Measurements from ENCODE around the gene CEACAM4.

CEACAM4 gene

DNA sequence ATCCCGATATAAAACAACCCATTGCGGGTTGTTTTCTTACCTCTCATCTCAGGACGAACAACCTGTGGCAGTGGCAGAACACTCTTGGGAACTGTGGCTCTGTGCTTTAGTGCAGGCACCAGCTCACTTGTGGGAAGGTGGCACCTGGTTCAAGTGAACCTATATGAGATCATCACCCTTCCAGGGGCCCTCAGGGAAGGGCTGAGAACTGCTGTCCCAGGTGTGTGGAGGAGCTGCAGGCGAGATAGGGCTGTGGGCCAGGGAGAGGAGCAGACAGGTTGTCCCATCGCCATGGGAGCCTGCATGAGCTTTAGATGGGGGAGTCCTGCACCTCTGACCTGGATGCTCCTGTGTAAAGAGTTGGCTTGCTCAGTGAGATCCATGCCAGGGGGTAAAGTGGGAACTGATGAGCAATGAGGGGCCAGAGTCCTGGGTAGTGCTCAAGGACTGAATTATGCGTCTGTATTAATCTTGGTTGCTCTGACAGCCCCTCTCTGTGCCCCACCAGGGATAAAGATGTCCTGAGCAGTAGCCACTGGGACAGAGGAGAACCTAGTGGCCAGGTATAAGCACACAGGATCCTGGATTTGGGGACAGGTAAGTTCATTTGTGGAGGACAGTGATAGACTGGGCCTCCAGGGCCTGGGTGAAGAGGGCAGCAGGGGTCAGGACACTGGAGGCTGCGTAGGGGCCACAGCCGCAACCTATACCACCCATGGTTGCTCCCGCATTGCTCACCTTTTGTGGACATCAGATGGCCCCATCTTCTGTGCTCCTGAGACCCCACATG is 8.7 kb downstream of the CEACAM4 start:
- DNase-seq (ENCODE audit: low spot score), result no peak

DNA sequence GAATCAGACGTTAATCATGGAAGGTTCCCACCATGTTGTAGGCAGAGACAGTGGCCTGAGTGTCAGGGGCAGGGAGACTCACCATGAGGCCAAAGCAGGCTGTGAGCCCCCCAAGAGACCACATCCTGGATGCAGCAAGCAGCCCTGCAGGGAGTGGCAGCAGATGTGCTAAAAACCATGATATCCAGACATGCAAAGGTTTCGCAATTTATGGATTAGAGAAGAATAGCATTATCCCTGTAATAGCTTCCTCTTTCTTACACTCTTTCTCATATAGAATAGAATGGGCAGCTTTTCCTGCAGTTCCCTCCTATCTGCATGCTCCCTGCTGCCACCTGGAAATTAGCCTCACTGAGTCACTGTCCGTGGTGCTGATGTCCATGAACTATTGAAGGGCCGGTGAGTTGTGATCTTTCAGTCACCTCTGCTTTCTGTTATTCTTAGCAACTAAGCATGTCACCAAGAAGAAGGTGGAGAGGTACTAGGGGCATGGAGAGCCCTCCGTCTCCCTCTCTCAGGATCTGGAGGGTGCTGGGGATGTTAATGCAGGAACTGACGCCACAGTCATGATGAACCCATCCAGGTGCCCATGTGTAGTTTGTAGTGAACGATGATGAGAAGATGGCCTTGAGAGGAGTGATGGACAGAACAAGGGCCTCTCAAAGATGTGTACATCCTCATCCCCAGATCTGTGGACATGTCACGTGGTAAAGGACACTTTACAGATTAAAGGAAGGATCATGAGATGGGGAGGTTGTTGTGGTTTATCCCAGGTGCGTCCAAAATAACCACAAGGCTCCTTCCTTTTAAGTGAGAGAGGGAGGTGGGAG is 9.9 kb downstream of the CEACAM4 start:
- no peak for DNase-seq (ENCODE audit: low spot score)

DNA sequence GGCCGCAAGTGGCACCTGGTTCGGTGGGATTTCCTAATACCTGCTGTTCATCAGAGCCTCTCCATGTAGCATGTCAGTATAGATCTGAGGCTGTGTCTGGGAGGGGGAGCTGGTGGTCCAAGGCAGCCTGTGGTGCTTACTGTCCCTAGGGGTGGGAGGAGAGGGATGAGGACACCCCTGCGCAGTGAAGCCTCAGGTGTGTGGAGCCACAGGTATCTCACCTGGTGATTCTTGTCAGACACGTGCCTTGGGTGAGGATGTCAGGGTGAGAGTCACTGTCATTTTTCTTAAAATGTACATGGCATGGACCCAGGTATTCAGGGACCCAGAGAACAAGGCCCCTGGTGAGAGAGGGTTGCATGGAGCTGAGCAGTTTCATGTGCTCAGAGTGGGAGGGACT is 11.7 kb downstream of the CEACAM4 start:
- DNase-seq (ENCODE audit: low spot score), result no peak

DNA sequence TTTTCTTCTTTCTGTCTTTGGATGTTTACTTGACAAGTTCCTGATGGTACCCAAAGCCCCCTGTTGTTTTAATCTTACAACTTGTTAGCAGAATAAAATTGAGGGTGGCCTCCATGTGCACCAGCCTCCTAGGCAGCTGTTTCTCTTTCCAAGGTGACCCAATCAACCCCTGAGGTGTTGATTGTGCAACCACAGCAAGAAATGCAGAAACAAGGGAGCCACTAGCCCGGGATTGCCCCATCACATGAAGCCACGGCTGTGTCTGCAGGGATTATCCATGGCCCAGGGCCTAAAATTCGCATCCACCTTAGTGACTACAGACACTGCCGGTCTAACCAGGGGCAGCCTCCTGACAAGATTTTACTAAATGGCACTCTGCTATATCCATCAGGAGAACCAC is 14.4 kb downstream of the CEACAM4 start:
- no peak for DNase-seq (ENCODE audit: low spot score)

DNA sequence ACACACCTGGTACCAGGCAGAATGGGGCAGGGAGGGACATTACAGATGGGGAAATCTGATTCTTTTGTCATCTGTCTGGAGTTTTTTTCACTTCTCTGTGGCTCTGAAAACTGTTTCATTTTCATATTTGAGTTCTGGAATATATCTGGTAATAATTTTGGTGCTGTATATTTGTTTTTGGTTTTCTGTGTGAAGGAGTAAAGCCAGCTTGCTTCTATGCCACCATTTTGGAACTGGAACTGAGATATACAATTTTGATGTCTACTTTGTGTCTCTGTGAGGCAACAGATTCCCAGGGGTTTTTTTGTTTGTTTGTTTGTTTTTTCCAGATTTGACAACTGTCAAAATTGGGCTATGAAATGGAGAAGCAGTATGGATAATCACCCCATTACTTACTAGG is 16.1 kb downstream of the CEACAM4 start:
- no peak for DNase-seq (ENCODE audit: low spot score)

DNA sequence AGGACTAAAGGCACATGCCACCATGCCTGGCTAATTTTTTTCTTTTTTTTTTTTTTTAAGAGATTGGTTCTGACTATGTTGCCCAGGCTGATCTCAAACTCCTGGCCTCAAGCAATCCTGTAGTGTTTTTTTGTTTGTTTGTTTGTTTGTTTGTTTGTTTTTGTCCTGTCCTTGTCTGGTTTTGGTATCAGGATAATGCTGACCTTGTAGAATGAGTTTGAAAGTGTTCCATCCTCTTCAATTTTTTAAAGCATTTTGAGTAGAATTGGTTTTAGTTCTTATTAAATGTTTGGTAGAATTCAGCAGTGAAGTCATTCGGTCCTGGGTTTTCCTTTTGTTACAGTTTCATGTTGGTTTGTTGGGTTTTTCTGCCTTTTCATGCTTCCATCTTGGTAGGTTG is 19.2 kb downstream of the CEACAM4 start:
- no peak for DNase-seq (ENCODE audit: low spot score)

DNA sequence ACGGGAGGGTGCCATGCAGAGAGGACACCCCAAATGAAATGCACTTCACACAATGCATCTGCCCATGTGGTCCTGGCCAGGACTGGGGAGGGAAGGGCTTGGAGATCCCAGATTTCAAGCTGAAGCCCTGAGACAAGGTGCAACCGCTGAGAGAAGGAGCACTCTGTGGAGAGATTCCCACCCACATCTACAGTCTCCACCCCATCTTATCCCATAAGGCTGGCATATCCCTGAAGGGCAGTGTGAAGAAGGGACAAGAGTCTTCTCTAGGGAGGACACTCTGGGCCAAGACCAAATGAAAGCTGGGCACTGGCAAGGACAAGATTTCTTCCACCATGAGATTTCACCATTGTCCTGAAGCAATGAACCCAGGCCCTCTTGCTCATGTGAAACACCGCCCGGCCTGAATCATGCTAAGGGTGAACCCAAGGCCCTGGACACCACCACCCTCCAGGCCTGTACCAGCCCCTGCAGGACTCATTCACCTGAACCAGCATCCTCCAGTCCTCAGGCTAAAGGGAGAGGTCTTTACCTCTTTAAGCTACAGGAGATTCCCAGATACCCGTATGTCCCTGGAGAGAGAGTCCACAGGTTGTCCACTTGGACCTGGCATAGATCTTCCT is 20.5 kb downstream of the CEACAM4 start:
- DNase-seq (ENCODE audit: low spot score), result no peak

DNA sequence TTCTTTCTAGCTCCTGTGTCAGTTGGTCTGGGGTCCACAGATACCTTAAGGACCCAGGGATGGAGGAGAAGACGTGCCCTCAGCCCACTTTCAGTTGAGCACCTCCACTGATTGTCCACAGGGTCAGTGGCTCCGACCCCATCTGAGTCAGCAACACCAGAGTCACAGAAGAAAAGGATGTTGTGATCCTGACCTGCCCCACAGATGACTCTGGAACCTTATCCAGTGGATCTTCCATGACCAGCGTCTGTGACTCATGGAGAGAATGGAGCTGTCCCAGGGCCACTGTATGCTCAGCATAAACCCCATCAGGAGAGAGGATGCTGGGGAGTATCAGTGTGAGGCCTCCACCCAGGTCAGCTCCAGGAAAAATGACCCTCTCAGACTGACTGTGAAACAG is 22.0 kb downstream of the CEACAM4 start:
- DNase-seq (ENCODE audit: low spot score), result no peak

DNA sequence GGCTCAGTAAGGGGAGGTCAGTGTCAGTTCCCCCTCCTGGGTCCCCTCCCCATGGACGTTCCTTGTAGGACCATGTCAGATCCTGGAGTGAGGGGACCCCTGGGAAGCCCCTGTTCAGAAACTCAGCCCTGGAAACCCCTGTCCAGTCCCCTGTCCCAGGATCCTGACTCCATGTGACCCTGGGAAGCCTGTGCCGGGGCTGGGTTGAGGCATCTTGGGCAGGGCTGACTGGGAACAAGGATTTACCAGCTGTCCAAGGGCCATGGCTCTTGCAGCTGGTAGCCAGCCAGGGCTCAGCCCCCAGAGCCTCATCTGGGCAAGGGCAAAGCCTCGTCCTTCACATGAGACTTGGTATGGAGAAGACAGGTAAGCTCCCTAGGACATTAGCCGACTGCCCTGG is 25.1 kb downstream of the CEACAM4 start:
- DNase-seq (ENCODE audit: low spot score), result no peak

DNA sequence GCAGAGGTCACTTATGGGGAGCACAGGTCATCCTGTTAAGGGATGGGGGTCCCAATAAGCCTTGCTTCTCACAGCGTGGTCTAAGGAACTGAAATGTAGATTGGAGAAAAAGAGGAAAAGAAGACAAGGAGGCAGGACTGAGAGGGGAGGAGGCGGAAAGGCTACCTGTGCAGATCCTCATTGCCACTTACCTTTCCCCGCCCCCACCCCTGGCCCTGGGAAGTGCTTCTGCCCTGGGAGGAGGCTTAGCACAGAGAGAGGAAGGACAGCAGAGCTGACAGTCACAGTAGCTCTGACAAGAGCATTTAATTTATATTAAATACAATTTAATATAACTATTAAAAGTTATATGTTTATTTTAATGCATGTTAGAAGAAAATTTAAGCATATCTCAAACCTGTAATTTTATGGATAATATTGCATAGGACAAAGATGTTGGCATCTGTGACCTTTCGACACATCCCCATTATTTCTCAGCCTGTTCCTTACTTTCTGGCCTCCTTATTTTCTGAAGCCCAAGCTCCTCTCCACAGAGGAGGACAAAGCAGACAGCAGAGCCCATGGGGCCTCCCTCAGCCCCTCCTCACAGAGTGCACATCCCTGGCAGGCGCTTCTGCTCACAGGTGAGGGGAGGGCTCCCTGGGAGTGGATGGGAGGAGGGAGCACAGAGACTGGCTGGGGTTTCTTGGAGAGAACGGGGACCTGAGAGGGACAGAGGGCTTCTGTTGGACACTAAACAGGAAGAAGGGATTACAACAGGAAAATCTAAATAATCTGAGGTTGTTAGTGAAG is 27.5 kb downstream of the CEACAM4 start:
- DNase-seq (ENCODE audit: low spot score), result no peak

DNA sequence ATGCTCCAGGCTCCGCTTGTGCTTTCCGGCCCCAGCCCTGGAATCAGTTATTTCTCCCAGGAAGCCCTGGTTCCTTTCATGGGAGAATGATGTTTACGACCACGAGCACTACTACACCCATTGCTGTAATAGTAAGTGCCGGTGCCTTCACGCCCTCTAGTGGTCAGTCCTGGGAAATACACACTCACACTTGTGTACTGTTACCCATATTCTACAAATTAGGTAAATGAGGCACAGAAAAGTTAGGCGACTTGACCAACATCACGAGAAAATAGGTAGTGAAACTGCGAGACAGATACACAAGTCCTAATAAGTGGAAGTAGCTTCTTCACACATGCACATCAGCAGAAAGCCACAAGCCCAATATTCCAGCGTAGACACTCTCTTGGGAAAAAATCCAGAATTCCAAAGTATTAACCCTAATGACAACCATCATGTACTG is 29.3 kb downstream of the CEACAM4 start:
- DNase-seq (ENCODE audit: low spot score), result peak; percentile 68

DNA sequence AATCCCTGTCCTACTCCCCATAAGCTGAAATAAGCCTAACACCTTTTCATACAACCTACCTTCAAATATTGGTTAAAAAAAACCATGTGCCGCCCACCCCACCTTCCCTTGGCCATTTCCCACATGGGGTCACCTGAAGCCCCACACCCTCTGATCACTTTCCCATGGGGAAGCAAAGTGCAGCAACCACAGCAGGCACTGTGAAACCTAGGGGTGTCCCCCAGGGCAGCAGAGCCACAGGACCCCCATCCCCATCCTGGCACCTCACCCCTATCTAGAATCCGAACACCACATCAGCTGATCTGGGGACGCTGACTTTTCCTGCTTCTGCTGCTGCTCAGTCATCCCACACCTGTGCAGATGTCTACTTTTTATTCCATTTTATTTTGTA is 31.0 kb downstream of the CEACAM4 start:
- DNase-seq (ENCODE audit: low spot score), result no peak

DNA sequence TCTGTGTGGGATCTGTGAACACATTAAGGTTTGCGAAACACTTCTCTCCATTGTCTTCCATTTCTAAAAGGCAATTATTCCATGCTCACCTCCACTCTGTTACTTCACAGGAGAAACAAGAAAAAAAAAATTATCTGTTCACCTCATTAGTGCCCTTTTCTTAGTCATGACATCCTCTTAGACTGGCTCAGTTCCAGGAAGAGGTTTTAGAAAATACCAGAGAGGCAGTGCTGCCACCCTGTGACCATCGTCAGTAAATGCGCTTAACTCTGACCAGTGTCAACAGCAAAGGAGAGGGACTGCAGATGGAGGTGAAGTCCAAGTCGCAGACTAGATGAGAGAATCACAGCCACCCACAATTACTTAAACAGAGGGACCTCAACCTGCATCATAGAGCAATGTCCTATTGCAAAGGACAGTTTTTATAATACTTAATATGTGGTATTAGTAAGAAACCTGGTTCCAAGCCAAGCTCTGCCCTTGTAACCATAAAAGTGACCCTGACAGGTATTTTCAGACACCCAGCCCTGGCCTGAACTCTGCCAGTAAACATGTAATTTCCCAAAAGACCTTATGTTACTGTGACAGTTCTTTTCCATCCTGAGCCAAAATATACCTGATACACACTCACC is 31.5 kb downstream of the CEACAM4 start:
- DNase-seq (ENCODE audit: low spot score), result peak; percentile 64

DNA sequence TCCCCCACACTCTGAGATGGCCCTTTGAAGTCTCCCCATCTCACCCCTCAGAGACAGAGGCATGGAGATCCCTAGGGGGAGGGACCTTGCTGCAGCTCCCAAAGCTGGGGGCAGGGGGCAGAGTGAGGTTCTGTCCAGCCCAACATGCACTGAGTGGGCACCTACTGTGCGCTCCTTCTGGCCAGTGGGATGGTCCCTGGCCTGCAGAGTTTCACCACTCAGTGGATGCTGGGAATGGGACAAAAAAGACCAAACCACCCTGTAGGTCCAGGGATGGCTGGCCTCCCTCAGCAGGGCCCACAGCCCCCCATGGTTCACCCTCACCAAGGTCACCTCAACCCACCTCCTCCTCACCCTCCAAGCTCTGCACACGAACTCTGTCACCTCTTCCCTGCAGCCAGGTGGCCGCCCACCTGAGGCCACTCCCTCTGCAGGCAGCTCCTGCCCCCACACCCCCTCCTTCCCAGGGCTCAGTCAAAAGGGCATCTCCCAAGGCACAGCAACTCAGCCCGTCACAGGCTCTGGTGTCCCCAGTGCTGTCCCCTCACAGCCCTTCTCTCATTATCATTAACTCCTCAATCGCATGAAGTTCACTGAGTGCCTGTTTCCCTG is 34.8 kb downstream of the CEACAM4 start:
- DNase-seq (ENCODE audit: low spot score), result no peak

DNA sequence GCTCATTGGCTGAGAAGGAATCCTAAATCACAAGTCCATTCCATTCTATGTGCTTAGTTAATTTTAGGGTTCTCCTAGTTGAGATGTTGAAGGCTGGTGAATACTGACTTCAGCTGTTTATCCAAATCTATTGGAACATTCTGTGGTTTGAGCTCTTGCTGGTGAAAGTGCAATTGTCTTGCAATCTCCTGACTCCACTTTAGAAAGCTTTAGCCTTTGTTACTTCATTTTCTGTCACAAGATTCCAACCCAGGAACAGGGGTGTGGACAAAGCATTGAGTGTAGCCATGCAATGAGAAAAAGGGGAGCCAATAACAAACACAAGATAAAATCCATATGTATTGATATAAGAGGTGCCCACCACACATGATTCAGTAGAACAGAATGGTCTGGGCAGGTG is 35.9 kb downstream of the CEACAM4 start:
- DNase-seq (ENCODE audit: low spot score), result no peak

DNA sequence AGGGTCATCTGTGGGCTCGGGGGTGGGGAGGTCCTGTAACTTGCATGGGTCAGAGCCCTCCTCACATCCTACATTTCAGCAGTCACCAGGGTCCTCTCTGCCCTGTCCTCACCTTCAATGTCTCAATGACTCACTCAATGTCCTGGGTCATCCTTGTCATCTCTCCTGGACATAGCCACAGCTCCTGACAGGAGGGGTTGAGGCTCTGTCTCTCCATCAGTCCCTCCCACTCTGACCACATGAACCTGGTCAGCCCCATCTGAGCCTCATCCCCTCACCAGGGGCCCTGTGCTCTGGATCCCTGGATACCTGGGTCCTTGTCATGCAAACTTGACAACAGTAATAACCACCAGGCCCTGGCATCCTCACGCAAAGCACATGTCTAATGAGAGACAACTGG is 37.5 kb downstream of the CEACAM4 start:
- DNase-seq (ENCODE audit: low spot score), result no peak

DNA sequence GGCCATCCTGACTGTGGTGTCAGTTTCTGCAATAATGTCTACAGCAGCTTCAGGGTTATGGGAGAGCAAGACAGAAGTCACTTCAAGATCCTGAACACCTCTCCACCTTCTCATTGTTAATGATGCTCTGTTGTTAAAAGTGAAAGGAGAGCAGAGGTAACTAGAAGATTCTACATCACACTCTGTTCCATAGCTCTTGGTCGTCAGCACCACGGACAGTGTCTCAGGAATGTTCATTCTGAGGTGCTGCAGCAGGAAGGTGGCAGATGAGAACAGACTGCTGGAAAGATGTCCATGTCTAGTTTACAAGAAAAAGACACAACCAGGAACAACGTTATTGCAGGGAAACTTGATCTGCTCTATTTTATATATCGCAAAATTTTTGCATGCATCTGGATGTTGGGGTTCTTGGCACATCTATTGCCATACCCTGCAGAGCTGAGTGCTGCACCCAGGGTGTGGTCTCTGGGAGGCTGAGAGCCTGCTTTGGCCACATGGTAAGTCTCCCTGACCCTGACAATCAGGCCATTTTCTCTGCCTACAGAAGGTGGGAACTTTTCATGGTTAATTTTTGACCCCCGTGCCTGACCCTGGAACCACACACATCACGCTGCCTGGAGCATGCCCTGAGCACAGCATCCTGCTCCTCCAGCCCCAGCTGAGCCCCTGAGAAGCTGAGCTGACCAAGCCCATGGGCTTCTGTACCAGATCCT is 38.2 kb downstream of the CEACAM4 start:
- DNase-seq (ENCODE audit: low spot score), result no peak

DNA sequence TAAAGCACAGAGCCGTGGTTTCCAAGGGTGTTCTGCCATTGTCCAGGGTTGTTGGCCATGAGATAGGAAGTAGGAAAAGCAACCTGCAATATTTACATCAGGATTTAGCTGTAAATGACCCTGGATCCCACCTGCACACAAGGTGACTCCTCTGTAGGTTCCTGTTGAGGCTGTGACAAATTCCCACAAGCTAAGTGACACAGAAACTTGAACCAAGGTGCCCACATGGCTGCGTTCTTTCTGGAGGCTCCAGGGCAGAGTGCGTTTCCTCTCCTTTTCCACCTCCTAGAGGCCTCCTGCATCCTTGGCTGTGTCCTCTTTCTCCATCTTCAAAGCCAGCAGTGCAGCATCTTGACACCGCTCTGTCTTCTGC is 39.0 kb downstream of the CEACAM4 start:
- no peak for DNase-seq (ENCODE audit: low spot score)

DNA sequence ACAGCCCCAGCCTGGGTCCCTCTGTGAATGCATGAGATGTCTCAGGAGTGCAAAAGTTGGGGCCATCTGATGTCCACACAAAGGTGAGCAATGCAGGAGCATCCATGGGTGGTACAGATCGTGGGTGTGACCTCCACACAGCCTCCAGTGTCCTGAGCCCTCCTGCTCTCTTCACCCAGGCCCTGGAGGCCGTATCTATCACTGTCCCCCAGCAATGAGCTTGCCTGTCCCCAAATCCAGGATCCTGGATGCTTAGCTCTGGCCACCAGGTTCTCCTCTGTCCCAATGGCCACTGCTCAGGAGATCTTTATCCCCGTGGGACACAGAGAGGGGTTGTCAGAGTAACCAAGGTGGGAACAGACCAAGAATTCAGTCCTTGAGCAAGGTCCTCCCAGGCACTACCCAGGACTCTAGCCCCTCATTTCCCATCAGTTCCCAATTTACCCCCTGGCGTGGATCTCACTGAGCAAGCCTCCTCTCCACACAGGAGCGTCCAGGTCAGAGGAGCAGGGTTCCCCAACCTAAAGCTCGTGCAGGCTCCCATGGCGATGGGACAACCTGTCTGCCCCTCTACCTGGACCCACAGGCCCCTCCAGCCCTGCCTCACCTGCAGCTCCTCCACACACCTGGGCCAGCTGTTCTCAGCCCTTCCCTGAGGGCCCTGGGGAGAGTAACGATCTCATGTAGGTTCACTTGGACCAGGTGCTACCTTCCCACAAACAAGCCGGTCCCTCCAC is 39.6 kb downstream of the CEACAM4 start:
- DNase-seq (ENCODE audit: low spot score), result no peak

DNA sequence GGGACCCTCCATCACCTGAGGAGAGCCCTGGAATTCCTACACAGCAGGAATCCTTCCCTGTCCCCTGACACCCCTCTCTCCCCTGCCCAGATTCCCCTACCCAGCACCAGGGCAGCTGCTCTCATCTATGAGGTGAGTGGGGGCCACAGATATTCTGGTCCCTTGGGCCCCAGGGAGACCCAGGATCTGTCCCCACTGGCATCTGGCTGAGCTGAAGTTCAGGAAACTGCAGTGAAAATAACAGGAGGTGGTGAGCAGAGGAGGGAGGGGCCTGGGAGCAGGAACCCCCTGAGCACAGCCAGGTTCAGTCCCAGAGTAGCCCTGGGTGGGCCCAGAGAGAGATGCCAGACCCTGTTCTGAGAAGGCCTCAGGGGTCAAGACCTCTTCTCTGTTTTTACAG is 40.8 kb downstream of the CEACAM4 start:
- no peak for DNase-seq (ENCODE audit: low spot score)
